K562 (cell line): ENCODE measurements around the gene DEFB124. TPM values are rescaled to one million over a fixed set of nuclear protein-coding genes. Genes with fewer than 3 reads are reported as not detected.

ENCODE experiments used
- ATAC-seq: fragments of 200-7000 bp; cut with Tn5 transposase; 3 replicates; pipeline ENCODE4 v1.9.1; 2020; ENCODE audit warnings: moderate library complexity
- BruUV-seq: library from RNA; stranded (reverse); fragments of 400-500 nt; replicated peaks from 2 replicates; lab custom pipeline; 2021; lab: Mats Ljungman, UMichigan
- CTCF ChIA-PET: fragments of 300-600 bp; formaldehyde crosslinking; extraction: SDS; loops from one replicate; lab custom pipeline; 2021; ENCODE audit warnings: low intra/inter-chr PET ratio; lab: Yijun Ruan, JAX
- POLR2A ChIA-PET: fragments of 300-600, 350-650 bp; sonication (Branson Sonifier 250); formaldehyde crosslinking; extraction: SDS; loops from one replicate; lab custom pipeline; 2021; ENCODE audit warnings: antibody characterized with exemption, inconsistent platforms; lab: Yijun Ruan, JAX
- DNase-seq, 4 experiments: peaks; one replicate each; pipeline versions ENCODE4 v3.0.0 to v3.0.0-alpha.2; 2011 to 2018; ENCODE audit warnings: low spot score in 3 of 4, mixed read lengths in 3 of 4; ENCODE audit errors: extremely low read depth in 1 of 4
- FAIRE-seq: peaks from 2 replicates; lab custom pipeline; 2011; peaks lifted over from hg19 to GRCh38; lab: Jason Lieb, UNC
- H2AFZ ChIP-seq: 2 replicates; pipeline ENCODE4 v1.6.0; 2011; ENCODE audit warnings: low read depth, low read length, control low read depth, inconsistent platforms
- H3K27ac ChIP-seq: fragments of 200-600 bp; 3 replicates; pipeline ENCODE4 v1.8.0; 2011; ENCODE audit warnings: low read depth, mild to moderate bottlenecking, control low read depth, inconsistent platforms, low read length, moderate library complexity, mixed read lengths; ENCODE audit errors: extremely low read depth
- H3K27me3 ChIP-seq, 2 experiments: fragments of 300-600 bp in 1 of 2; 2 replicates in 1 of 2; 3 replicates in 1 of 2; pipeline versions ENCODE4 v1.6.0 to v1.8.0; 2011; ENCODE audit warnings: inconsistent platforms in 2 of 2, low read length in 2 of 2, mild to moderate bottlenecking in 1 of 2, mixed read lengths in 1 of 2, moderate library complexity in 1 of 2; ENCODE audit not compliant: control insufficient read depth in 2 of 2, insufficient read depth in 2 of 2
- H3K36me3 ChIP-seq: fragments of 300-600 bp; 3 replicates; pipeline ENCODE4 v1.8.0; 2011; ENCODE audit warnings: mild to moderate bottlenecking, low read length, inconsistent platforms; ENCODE audit not compliant: control insufficient read depth, insufficient read depth
- H3K4me1 ChIP-seq, 2 experiments: fragments of 200-600 bp in 1 of 2; replicated peaks in 1 of 2; 2 replicates in 1 of 2; 3 replicates in 1 of 2; pipeline versions ENCODE4 v1.5.1 to v1.8.0; 2011; ENCODE audit warnings: inconsistent platforms in 2 of 2, low read length in 2 of 2, mild to moderate bottlenecking in 1 of 2, mixed read lengths in 1 of 2, moderate library complexity in 1 of 2; ENCODE audit not compliant: control insufficient read depth in 2 of 2, insufficient read depth in 2 of 2
- H3K4me2 ChIP-seq: 2 replicates; pipeline ENCODE4 v1.6.1; 2011; ENCODE audit warnings: low read length, control low read depth, inconsistent platforms, mixed read lengths; ENCODE audit not compliant: insufficient read depth
- H3K4me3 ChIP-seq: fragments of 200-600 bp; sonication (generic), shearing (Covaris generic); 2 replicates; pipeline ENCODE4 v1.5.1; 2016; ENCODE audit warnings: control low read depth, inconsistent platforms
- H3K79me2 ChIP-seq: fragments of 200-600 bp; 3 replicates; pipeline ENCODE4 v1.8.0; 2011; ENCODE audit warnings: low read length, inconsistent platforms; ENCODE audit not compliant: control insufficient read depth, insufficient read depth
- H3K9ac ChIP-seq, 2 experiments: 2 replicates each; pipeline versions ENCODE4 v1.6.0 to v1.6.1; 2011; ENCODE audit warnings: low read depth in 2 of 2, low read length in 2 of 2, control low read depth in 1 of 2, inconsistent platforms in 1 of 2, mild to moderate bottlenecking in 1 of 2, mixed read lengths in 1 of 2; ENCODE audit not compliant: insufficient read depth in 1 of 2
- H3K9me1 ChIP-seq: one replicate; pipeline ENCODE4 v1.6.0; 2011; ENCODE audit warnings: inconsistent platforms, mild to moderate bottlenecking, low read length, moderate library complexity; ENCODE audit not compliant: control insufficient read depth, insufficient read depth
- H3K9me3 ChIP-seq: replicated peaks from 2 replicates; pipeline ENCODE4 v1.5.1; 2011; ENCODE audit warnings: low read depth, low read length, inconsistent platforms; ENCODE audit not compliant: control insufficient read depth, insufficient read depth
- H4K20me1 ChIP-seq: replicated peaks from 2 replicates; pipeline ENCODE4 v1.6.1; 2011; ENCODE audit warnings: low read length, inconsistent platforms, mixed read lengths; ENCODE audit not compliant: control insufficient read depth, insufficient read depth
- ARID1B ChIP-seq: fragments of 450-650 bp; IDR thresholded peaks from 2 replicates; pipeline ENCODE4 v1.6.1; 2016; ENCODE audit warnings: antibody characterized with exemption, mild to moderate bottlenecking, inconsistent platforms
- CBFA2T3 ChIP-seq: fragments of 450-650 bp; IDR thresholded peaks from 2 replicates; pipeline ENCODE4 v1.6.1; 2017
- POU5F1 ChIP-seq: fragments of 150-350 bp; IDR thresholded peaks from 2 replicates; pipeline ENCODE4 v1.6.1; 2014; ENCODE audit warnings: borderline replicate concordance, low read length, low read depth, mild to moderate bottlenecking; ENCODE audit not compliant: partially characterized antibody
- TAL1 ChIP-seq: fragments of 450-650 bp; IDR thresholded peaks from 2 replicates; pipeline ENCODE4 v1.6.1; 2016; ENCODE audit warnings: mild to moderate bottlenecking
- WGBS: fragments of 100-300 bp; shearing (Covaris generic); methylation state at CpG from one replicate; pipeline ENCODE4 v1.1.6; 2016; ENCODE audit warnings: low coverage, mixed read lengths; ENCODE audit not compliant: insufficient coverage; ENCODE audit errors: missing lambda C conversion rate; 5-methylcytosine and 5-hydroxymethylcytosine counted together
- in situ Hi-C: fragments of 300-500 bp; cut with MboI; formaldehyde crosslinking; loops from 4 replicates; pipeline ENCODE4 v1.15.0; 2018; ENCODE audit warnings: inconsistent platforms, mixed read lengths
- intact Hi-C: fragments of 100-400 bp; cut with micrococcal nuclease; formaldehyde crosslinking; loops from 2 replicates; pipeline ENCODE4 v1.14.2; 2022
- polyA plus RNA-seq, 8 experiments: library from polyadenylated mRNA; depleted of rRNA in 4 of 8; stranded (reverse) in 5 of 8; unstranded in 3 of 8; fragments of >200 nt; fragmentation: Nextera tagmentation in 2 of 8; fragmentation: Illumina TruSeq in 1 of 8; extraction: Ambion mirVana in 2 of 8; extraction: Trizol in 1 of 8; gene quantifications; 2 replicates each; pipeline versions ENCODE4 v1.2.1 to v1.2.3, GENCODE V29; 2011 to 2014; ENCODE audit warnings: inconsistent platforms in 1 of 8, missing spikeins in 1 of 8
- total RNA-seq, 7 experiments: library from RNA; depleted of rRNA in 6 of 7; stranded (reverse); fragments of >200 nt in 6 of 7; fragmentation: Illumina TruSeq in 2 of 7; extraction: Trizol in 2 of 7; gene quantifications; 2 replicates each; pipeline versions ENCODE4 v1.2.1 to v1.2.3, GENCODE V29; 2011 to 2021; ENCODE audit warnings: low replicate concordance in 1 of 7
- TF ChIP-seq, protein P1 (sequence below): fragments of 450-650 bp; IDR thresholded peaks from 2 replicates; pipeline ENCODE4 v1.6.1; 2018; ENCODE audit not compliant: partially characterized antibody

Gene DEFB124
- total and polyA plus RNA-seq, 9 of the 15 experiments (the other 6 are each of a cell fraction or from before 2014, with no cell fraction given), result not detected

DNA sequence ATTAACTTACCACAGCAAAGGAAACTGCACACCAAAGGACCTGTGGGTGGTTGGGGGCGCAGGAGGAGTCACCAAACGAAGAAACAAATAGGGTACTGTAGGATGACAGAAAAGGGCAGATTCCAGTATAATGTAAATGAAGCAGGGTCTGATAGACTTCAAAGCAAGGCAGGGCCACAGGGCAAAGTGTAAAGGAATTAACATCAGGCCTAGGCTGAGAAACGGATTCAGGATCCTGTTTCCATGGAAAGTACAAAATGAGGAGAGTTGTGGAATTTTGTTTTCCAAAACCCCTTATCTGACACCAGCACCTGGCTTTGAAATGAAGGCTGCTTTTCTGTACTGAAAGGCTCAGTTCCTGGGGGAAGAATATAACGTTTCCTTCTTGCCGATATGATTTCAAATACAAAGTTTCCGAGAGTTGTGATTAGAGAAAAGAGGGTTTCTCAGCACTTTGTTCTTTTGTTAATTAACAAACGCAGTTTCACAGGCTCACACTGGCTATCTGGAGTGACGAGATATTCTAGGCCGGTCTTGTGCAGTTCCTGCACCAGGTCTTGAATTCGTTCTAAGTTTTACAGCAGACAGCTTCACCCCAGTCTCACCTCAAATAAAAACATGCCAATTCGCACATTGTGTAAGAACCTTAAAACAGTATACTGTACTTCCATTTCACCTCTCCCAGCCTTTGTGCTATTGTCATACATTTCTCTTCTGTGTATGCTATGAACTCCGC, 28.7 kb downstream of the DEFB124 start:
- Histone ChIP-seq H3K79me2 (no peaks in the 10 kb centered on the region), H3K4me3 (no peak overlapping the region), H3K27me3 (peaks cover 0 to under 1% of the 10 kb centered on the region in 2 experiments; a peak in 1 of 5 replicates), H3K27ac (no peak overlapping the region), H3K4me2 (no peak overlapping the region), H3K36me3 (no peaks in the 10 kb centered on the region), H3K9me3 (no peaks in the 10 kb centered on the region), H3K9ac (no peak overlapping the region), H4K20me1 (no peaks in the 10 kb centered on the region), H3K9me1 (no peaks in the 10 kb centered on the region), H2AFZ (peak overlapping the region; percentile 69), H3K4me1 (peaks cover 0 to 3% of the 10 kb centered on the region in 2 experiments; a peak in 1 of 5 replicates)
- FAIRE-seq (no peak), ATAC-seq (peak; percentile 55), DNase-seq (no peak)
- no TSS peak for BruUV-seq
- intact Hi-C loops, result no loop called here
- 6% methylated on average over 12 of the region's 12 CpGs for WGBS
- TF ChIP-seq ARID1B (peak; percentile 43; the same call in 1 of the 2 replicates), POU5F1 (no peak), CBFA2T3 (peak; percentile 26; the same call in 1 of the 2 replicates), TAL1 (peak; percentile 34; the same call in 1 of the 2 replicates)
- TF ChIP-seq, protein P1, sequence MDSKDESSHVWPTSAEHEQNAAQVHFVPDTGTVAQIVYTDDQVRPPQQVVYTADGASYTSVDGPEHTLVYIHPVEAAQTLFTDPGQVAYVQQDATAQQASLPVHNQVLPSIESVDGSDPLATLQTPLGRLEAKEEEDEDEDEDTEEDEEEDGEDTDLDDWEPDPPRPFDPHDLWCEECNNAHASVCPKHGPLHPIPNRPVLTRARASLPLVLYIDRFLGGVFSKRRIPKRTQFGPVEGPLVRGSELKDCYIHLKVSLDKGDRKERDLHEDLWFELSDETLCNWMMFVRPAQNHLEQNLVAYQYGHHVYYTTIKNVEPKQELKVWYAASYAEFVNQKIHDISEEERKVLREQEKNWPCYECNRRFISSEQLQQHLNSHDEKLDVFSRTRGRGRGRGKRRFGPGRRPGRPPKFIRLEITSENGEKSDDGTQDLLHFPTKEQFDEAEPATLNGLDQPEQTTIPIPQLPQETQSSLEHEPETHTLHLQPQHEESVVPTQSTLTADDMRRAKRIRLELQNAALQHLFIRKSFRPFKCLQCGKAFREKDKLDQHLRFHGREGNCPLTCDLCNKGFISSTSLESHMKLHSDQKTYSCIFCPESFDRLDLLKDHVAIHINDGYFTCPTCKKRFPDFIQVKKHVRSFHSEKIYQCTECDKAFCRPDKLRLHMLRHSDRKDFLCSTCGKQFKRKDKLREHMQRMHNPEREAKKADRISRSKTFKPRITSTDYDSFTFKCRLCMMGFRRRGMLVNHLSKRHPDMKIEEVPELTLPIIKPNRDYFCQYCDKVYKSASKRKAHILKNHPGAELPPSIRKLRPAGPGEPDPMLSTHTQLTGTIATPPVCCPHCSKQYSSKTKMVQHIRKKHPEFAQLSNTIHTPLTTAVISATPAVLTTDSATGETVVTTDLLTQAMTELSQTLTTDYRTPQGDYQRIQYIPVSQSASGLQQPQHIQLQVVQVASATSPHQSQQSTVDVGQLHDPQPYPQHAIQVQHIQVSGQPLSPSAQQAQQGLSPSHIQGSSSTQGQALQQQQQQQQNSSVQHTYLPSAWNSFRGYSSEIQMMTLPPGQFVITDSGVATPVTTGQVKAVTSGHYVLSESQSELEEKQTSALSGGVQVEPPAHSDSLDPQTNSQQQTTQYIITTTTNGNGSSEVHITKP, result no peak
- in situ Hi-C loops, result no loop called here
- ChIA-PET CTCF (no interaction called here), POLR2A (no interaction called here)
